ENCODE results near the gene ZDBF2.
A peak's percentile ranks its signal among the peaks of the same experiment; 100 is the strongest.
"Not testable (repeated sequence)": the region's sequence is repeated elsewhere in the genome, so short reads cannot be mapped to it uniquely, and the experiment has no call there.

ZDBF2 gene

DNA sequence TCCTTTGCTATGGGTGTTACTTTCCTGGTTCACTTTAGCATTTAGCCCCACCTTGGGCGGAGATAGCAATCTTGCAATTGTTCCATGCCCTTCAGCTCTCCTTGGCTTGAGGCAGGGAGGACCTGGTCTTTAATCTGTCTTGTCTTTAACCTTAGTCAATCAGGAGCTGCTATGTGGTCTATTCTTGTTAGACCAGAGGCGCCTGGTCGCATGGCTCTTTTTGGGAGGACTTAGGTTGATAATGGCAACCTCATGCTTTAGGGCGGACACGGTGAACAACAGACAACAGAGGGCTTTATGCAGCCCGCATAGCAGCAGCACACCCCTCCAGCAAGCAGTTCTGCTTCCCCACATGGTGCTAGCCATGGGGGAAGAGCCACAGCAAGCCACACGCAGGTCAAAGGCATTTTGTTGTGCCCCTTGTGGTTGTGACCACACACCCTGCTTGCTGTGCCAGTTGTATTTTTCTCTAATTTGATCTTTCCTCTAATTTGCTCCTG lies 17.7 kb upstream of the ZDBF2 start:
- TF ChIP-seq, protein P1, sequence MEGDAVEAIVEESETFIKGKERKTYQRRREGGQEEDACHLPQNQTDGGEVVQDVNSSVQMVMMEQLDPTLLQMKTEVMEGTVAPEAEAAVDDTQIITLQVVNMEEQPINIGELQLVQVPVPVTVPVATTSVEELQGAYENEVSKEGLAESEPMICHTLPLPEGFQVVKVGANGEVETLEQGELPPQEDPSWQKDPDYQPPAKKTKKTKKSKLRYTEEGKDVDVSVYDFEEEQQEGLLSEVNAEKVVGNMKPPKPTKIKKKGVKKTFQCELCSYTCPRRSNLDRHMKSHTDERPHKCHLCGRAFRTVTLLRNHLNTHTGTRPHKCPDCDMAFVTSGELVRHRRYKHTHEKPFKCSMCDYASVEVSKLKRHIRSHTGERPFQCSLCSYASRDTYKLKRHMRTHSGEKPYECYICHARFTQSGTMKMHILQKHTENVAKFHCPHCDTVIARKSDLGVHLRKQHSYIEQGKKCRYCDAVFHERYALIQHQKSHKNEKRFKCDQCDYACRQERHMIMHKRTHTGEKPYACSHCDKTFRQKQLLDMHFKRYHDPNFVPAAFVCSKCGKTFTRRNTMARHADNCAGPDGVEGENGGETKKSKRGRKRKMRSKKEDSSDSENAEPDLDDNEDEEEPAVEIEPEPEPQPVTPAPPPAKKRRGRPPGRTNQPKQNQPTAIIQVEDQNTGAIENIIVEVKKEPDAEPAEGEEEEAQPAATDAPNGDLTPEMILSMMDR (IDR thresholded peaks at IDR 0.05; ENCODE audit: low read depth, low read length): no peak
- DNase-seq: no peak
- Histone ChIP-seq H3K36me3 (no peaks in the 10 kb centered on the region), H3K9me3 (ENCODE audit: severe bottlenecking) (peaks cover 6% of the 10 kb centered on the region), H3K27me3 (ENCODE audit: insufficient read depth, low read depth, severe bottlenecking) (no peaks in the 10 kb centered on the region), H3K27ac (no peak overlapping the region), H3K4me3 (ENCODE audit: low read depth, low read length) (no peak overlapping the region)

- Histone ChIP-seq H3K36me3 (no peaks in the 10 kb centered on the region), H3K27ac (no peak overlapping the region), H3K9me3 (ENCODE audit: severe bottlenecking) (peaks cover 6% of the 10 kb centered on the region), H3K4me3 (ENCODE audit: low read depth, low read length) (no peak overlapping the region), H3K27me3 (ENCODE audit: insufficient read depth, low read depth, severe bottlenecking) (no peaks in the 10 kb centered on the region)
- DNase-seq: no peak
- TF ChIP-seq, protein P1 (IDR thresholded peaks at IDR 0.05; ENCODE audit: low read depth, low read length): no peak
Observed at GRCh38 chr2:206257350-206257749, 17.1 kb upstream of the ZDBF2 start.

GRCh38 chr2:206257861-206258260 lies 16.6 kb upstream of the ZDBF2 start:
- Histone ChIP-seq H3K4me3 (ENCODE audit: low read depth, low read length) (no peak overlapping the region), H3K9me3 (ENCODE audit: severe bottlenecking) (peaks cover 6% of the 10 kb centered on the region), H3K27ac (no peak overlapping the region), H3K27me3 (ENCODE audit: insufficient read depth, low read depth, severe bottlenecking) (no peaks in the 10 kb centered on the region), H3K36me3 (no peaks in the 10 kb centered on the region)
- no peak for DNase-seq
- TF ChIP-seq, protein P1 (IDR thresholded peaks at IDR 0.05; ENCODE audit: low read depth, low read length): no peak

- not testable (repeated sequence) for H3K27ac ChIP-seq
Observed at GRCh38 chr2:206258615-206259014, 15.8 kb upstream of the ZDBF2 start.

DNA sequence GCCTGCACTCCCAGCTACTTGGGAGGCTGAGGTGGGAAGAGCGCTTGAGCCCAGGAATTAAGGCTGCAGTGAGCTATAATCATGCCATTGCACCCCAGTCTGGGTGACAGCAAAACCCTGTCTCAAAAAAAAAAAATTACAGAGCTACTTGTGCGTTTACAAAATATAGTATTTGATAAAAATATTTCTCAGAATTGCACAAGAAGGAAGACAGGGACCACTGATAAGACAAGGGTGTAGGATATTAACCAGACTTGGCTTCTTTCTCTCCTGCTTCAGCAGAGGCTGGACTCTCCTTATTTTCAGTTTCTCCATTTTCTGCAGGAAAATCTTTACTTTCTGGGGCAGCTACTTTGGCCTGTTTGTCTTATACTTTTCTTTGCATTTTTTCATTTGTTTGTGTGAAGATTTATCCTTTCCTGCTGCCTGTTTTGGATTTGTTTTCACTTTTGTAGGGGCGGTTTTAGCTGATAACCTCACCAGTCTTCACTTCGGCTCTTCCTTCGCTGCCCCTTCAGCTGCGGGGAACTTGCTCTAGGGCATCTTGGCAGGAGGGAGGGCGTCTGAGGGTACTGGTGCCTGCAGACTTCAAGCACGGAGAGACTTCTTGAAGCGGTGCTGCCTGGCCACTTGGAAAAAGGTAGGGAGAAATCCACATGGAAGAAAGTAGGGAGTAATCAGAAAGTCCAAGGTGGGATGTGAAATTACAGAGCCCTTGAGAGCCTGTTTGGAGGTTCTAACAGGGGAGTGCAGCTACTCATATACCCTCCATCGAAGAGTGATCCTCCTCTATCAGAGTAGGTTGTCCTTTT lies 14.9 kb upstream of the ZDBF2 start:
- H3K9me3 ChIP-seq (ENCODE audit: severe bottlenecking): no peaks in the 10 kb centered on the region
- no peaks in the 10 kb centered on the region for H3K36me3 ChIP-seq
- TF ChIP-seq, protein P1 (IDR thresholded peaks at IDR 0.05; ENCODE audit: low read depth, low read length): no peak
- H3K27me3 ChIP-seq (ENCODE audit: insufficient read depth, low read depth, severe bottlenecking): no peaks in the 10 kb centered on the region
- H3K4me3 ChIP-seq (ENCODE audit: low read depth, low read length): no peak overlapping the region
- DNase-seq: no peak
- no peak overlapping the region for H3K27ac ChIP-seq

More at GRCh38 chr2:206258615-206259014, 15.8 kb upstream of the ZDBF2 start:
- not testable (repeated sequence) for H3K9me3 ChIP-seq (ENCODE audit: severe bottlenecking); H3K36me3 ChIP-seq; DNase-seq; H3K27me3 ChIP-seq (ENCODE audit: insufficient read depth, low read depth, severe bottlenecking); H3K4me3 ChIP-seq (ENCODE audit: low read depth, low read length)

GRCh38 chr2:206260188-206261012 lies 14.1 kb upstream of the ZDBF2 start:
- TF ChIP-seq, protein P1 (IDR thresholded peaks at IDR 0.05; ENCODE audit: low read depth, low read length): peak; percentile 23; the same call in 1 of the 2 replicates
- H3K27ac ChIP-seq: no peak overlapping the region
- no peaks in the 10 kb centered on the region for H3K9me3 ChIP-seq (ENCODE audit: severe bottlenecking)
- H3K36me3 ChIP-seq: no peaks in the 10 kb centered on the region
- DNase-seq: no peak
- no peaks in the 10 kb centered on the region for H3K27me3 ChIP-seq (ENCODE audit: insufficient read depth, low read depth, severe bottlenecking)
- H3K4me3 ChIP-seq (ENCODE audit: low read depth, low read length): no peak overlapping the region
